Mucosa of descending colon (tissue), 3 donors: ENCODE results near the gene PHETA1. TPM values are rescaled to one million over a fixed set of nuclear protein-coding genes. Genes with fewer than 3 reads are reported as not detected.

Source experiments
- ATAC-seq: fragments of 200-7000 bp; cut with Tn5 transposase; one replicate; pipeline ENCODE4 v1.9.1; 2020; ENCODE audit warnings: mild to moderate bottlenecking, moderate library complexity
- DNase-seq, 3 donors: peaks; one replicate each; pipeline ENCODE4 v3.0.0-alpha.2; 2020
- H3K36me3 ChIP-seq: fragments of 200-600 bp; one replicate; pipeline ENCODE4 v1.8.0; 2021; ENCODE audit warnings: low read depth, mild to moderate bottlenecking
- H3K4me1 ChIP-seq: fragments of 200-600 bp; one replicate; pipeline ENCODE4 v1.8.0; 2021; ENCODE audit warnings: low read depth, mild to moderate bottlenecking
- H3K4me3 ChIP-seq: fragments of 200-600 bp; one replicate; pipeline ENCODE4 v1.8.0; 2021; ENCODE audit warnings: mild to moderate bottlenecking
- H3K9me3 ChIP-seq: fragments of 200-600 bp; one replicate; pipeline ENCODE4 v1.8.0; 2021; ENCODE audit warnings: mild to moderate bottlenecking
- CTCF ChIP-seq: fragments of 200-600 bp; IDR thresholded peaks from one replicate; pipeline ENCODE4 v1.8.0; 2022; ENCODE audit warnings: antibody characterized with exemption, mild to moderate bottlenecking
- intact Hi-C, 2 donors: fragments of 100-400 bp; cut with DNase I in 1 of 2; cut with micrococcal nuclease in 1 of 2; formaldehyde crosslinking; loops; one replicate each; pipeline versions ENCODE4 v1.11.0 to v1.11.1; 2022; cut with DNase I, micrococcal nuclease
- total RNA-seq, 3 donors: library from RNA; stranded (reverse); fragmentation: NEBNext Ultra II Directional in 2 of 3; extraction: Animal tissue kit (Norgen Biotek cat#: 25700) in 2 of 3; gene quantifications; one replicate each; pipeline versions ENCODE4 v1.2.1 to v1.2.4, GENCODE V29; 2021 to 2023
- donor health status: DM: no; HTN: no; CAD: no; lungs with moderate emphysema.
- donor health status: DM: no; HTN: no; CAD: no.
- donor health status: DM: no; HTN: yes; CAD: no.

The PHETA1 gene
- total RNA-seq, 3 donors from 2014 or later = 21.4 to 39.8 (median 23.4) TPM

- Histone ChIP-seq H3K4me3 (no peak overlapping the region), H3K9me3 (peaks cover 2% of the 10 kb centered on the region), H3K4me1 (no peaks in the 10 kb centered on the region), H3K36me3 (no peaks in the 10 kb centered on the region)
- TF ChIP-seq CTCF = no peak
- DNase-seq (no peak), ATAC-seq (no peak)
- intact Hi-C loops = loop anchor here in 1 of 2 donors (5.0 kb wide), 1 partner anchor 374 kb away; no protein-coding TSS in a partner anchor
Observed at GRCh38 chr12:111311011-111311410, 57.9 kb downstream of the PHETA1 start.

Other genes with a start within 250 kb of the PHETA1 start
- gene SH2B3, start 36.8 kb upstream of the PHETA1 start, total RNA-seq = 10 to 100 TPM; 16.5 to 22.4 (median 20.5) TPM
- gene ATXN2, start 230.2 kb upstream of the PHETA1 start, total RNA-seq = 10 to 100 TPM; 49.9 to 82.5 (median 55.4) TPM